GM12878 (cell line): ENCODE measurements around the gene RUNDC1. TPM values are rescaled to one million over a fixed set of nuclear protein-coding genes. Genes with fewer than 3 reads are reported as not detected.

Experiments used
- CBFB ChIP-seq: IDR thresholded peaks from 2 replicates; pipeline ENCODE4 v1.6.1; 2016; ENCODE audit warnings: antibody characterized with exemption, low read depth
- CEBPZ ChIP-seq: fragments of 150-350 bp; IDR thresholded peaks from 2 replicates; pipeline ENCODE4 v1.6.1; 2016; ENCODE audit warnings: low read depth, low read length
- CHD1 ChIP-seq: IDR thresholded peaks from 2 replicates; pipeline ENCODE4 v1.6.1; 2012; ENCODE audit warnings: low read depth, low read length, improper control_type of control experiment
- EED ChIP-seq: sonication (generic); IDR thresholded peaks from 2 replicates; pipeline ENCODE4 v1.6.1; 2016; ENCODE audit warnings: antibody characterized with exemption, low read depth
- EZH2 ChIP-seq: IDR thresholded peaks from 2 replicates; pipeline ENCODE4 v1.6.1; 2012; ENCODE audit warnings: low read depth, mild to moderate bottlenecking, control low read depth, inconsistent platforms, low read length, borderline replicate concordance; ENCODE audit not compliant: control insufficient read depth
- HCFC1 ChIP-seq: fragments of 150-350 bp; IDR thresholded peaks from 2 replicates; pipeline ENCODE4 v1.6.1; 2014; ENCODE audit warnings: low read length
- MXI1 ChIP-seq: fragments of 150-350 bp; IDR thresholded peaks from 2 replicates; pipeline ENCODE4 v1.6.1; 2011; ENCODE audit warnings: low read depth, mild to moderate bottlenecking, inconsistent platforms, low read length, improper control_type of control experiment
- NFYA ChIP-seq: IDR thresholded peaks from 2 replicates; pipeline ENCODE4 v1.6.1; 2011; ENCODE audit warnings: low read depth, mild to moderate bottlenecking, low read length, improper control_type of control experiment, borderline replicate concordance
- NR2F1 ChIP-seq: fragments of 450-650 bp; conservative IDR thresholded peaks from 2 replicates; pipeline ENCODE4 v1.6.1; 2017; ENCODE audit warnings: mild to moderate bottlenecking
- PBX3 ChIP-seq: IDR thresholded peaks from 2 replicates; pipeline ENCODE4 v1.6.1; 2011; ENCODE audit warnings: mild to moderate bottlenecking, low read depth, low read length, moderate library complexity; ENCODE audit not compliant: insufficient replicate concordance
- SKIL ChIP-seq: fragments of 450-650 bp; IDR thresholded peaks from 2 replicates; pipeline ENCODE4 v1.6.1; 2017; ENCODE audit warnings: mild to moderate bottlenecking, low read depth, inconsistent platforms; ENCODE audit not compliant: poor library complexity, severe bottlenecking
- SPI1 ChIP-seq: IDR thresholded peaks from 2 replicates; pipeline ENCODE4 v1.6.1; 2011; ENCODE audit warnings: low read depth, mild to moderate bottlenecking, low read length, moderate library complexity, borderline replicate concordance; ENCODE audit not compliant: insufficient read depth
- TBL1XR1 ChIP-seq: IDR thresholded peaks from 2 replicates; pipeline ENCODE4 v1.6.1; 2012; ENCODE audit warnings: low read depth, low read length, improper control_type of control experiment
- YBX1 ChIP-seq: fragments of 450-650 bp; IDR thresholded peaks from 2 replicates; pipeline ENCODE4 v1.6.1; 2016; ENCODE audit warnings: antibody characterized with exemption
- YY1 ChIP-seq: IDR thresholded peaks from 2 replicates; pipeline ENCODE4 v1.6.1; 2011; ENCODE audit warnings: low read depth, mild to moderate bottlenecking, low read length
- polyA plus RNA-seq, 11 experiments: library from polyadenylated mRNA; depleted of rRNA in 4 of 11; unstranded in 6 of 11; stranded (reverse) in 5 of 11; fragments of >200 nt; fragmentation: Nextera tagmentation in 4 of 11; fragmentation: Illumina TruSeq in 1 of 11; extraction: Ambion mirVana in 4 of 11; extraction: Trizol in 1 of 11; gene quantifications; 1 replicate in 1 of 11; 2 replicates in 10 of 11; pipeline versions ENCODE4 v1.2.1 to v1.2.3, GENCODE V29; 2011 to 2016; ENCODE audit warnings: inconsistent platforms in 2 of 11, missing spikeins in 2 of 11, low read depth in 1 of 11
- total RNA-seq, 4 experiments: library from RNA; depleted of rRNA in 3 of 4; stranded (reverse); fragments of >200 nt in 3 of 4; fragmentation: Illumina TruSeq in 1 of 4; extraction: Trizol in 1 of 4; gene quantifications; 2 replicates each; pipeline versions ENCODE4 v1.2.1 to v1.2.3, GENCODE V29; 2013 to 2021
- TF ChIP-seq, protein P1 (sequence below): fragments of 450-650 bp; conservative IDR thresholded peaks from 2 replicates; pipeline ENCODE4 v1.6.1; 2017; ENCODE audit warnings: mild to moderate bottlenecking, moderate library complexity
- TF ChIP-seq, protein P2 (sequence below): fragments of 450-650 bp; IDR thresholded peaks from 2 replicates; pipeline ENCODE4 v1.6.1; 2016; ENCODE audit warnings: mild to moderate bottlenecking

The RUNDC1 gene
- total and polyA plus RNA-seq, 10 of the 15 experiments (the other 5 are each of a cell fraction or from before 2014, with no cell fraction given), result 2.9 to 15.6 (median 8.2) TPM

DNA sequence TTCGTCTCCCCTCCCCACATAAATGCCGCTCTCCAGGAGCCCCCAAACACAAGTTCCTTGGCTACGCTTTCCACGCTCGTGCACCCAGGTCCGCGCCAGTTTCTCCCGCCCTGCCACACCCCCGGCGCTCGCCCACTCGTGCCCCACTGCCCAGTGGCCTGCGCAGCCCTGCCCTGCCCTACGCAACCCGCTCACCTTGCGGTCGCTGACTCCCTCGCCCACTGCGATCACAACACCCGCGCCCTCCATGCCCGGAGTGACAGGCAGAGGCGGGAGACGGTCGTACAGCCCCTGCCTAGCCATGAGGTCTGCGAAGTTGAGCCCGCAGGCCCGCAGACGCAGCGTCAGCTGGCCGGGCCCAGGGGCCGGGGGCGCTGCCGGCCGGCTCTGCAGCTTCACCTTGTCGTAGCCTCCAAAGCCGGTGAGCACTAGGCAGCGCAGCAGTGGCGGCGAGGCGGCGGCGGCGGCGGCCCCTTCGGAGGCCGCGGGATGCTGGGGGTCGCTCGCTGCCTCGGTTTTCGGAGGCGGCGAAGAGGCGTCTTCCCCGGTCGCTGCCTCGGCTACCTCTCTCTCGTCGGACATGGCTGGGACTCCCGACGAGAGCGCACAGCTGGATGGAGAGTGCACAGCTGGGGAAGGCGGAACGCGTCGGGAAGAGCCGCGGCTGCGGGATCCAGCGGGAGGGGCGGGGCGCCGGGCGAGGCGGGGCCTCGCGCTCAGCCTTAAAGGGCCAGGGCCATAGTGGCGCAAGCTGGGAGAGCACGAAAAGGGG is 41.6 kb downstream of the RUNDC1 start, which contains the start of gene VAT1 (continued):
- peak; percentile 51 for TF ChIP-seq PBX3
- no peak for TF ChIP-seq YY1
- no peak for TF ChIP-seq TBL1XR1
- 0 out of 2 replicates have a peak, but pooled peaks have one; percentile 14 for TF ChIP-seq NR2F1
- TF ChIP-seq EZH2, result no peak
- TF ChIP-seq NFYA, result no peak
- TF ChIP-seq SPI1, result no peak
- no peak for TF ChIP-seq CBFB
- TF ChIP-seq MXI1, result 0 out of 2 replicates have a peak, but pooled peaks have one; percentile 15
- no peak for TF ChIP-seq CEBPZ
- TF ChIP-seq, protein P1, sequence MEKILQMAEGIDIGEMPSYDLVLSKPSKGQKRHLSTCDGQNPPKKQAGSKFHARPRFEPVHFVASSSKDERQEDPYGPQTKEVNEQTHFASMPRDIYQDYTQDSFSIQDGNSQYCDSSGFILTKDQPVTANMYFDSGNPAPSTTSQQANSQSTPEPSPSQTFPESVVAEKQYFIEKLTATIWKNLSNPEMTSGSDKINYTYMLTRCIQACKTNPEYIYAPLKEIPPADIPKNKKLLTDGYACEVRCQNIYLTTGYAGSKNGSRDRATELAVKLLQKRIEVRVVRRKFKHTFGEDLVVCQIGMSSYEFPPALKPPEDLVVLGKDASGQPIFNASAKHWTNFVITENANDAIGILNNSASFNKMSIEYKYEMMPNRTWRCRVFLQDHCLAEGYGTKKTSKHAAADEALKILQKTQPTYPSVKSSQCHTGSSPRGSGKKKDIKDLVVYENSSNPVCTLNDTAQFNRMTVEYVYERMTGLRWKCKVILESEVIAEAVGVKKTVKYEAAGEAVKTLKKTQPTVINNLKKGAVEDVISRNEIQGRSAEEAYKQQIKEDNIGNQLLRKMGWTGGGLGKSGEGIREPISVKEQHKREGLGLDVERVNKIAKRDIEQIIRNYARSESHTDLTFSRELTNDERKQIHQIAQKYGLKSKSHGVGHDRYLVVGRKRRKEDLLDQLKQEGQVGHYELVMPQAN, result peak; percentile 61
- TF ChIP-seq, protein P2, sequence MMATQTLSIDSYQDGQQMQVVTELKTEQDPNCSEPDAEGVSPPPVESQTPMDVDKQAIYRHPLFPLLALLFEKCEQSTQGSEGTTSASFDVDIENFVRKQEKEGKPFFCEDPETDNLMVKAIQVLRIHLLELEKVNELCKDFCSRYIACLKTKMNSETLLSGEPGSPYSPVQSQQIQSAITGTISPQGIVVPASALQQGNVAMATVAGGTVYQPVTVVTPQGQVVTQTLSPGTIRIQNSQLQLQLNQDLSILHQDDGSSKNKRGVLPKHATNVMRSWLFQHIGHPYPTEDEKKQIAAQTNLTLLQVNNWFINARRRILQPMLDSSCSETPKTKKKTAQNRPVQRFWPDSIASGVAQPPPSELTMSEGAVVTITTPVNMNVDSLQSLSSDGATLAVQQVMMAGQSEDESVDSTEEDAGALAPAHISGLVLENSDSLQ, result peak; percentile 78
- TF ChIP-seq HCFC1, result no peak
- no peak for TF ChIP-seq YBX1
- TF ChIP-seq CHD1, result no peak
- no peak for TF ChIP-seq SKIL
- TF ChIP-seq EED, result 0 out of 2 replicates have a peak, but pooled peaks have one; percentile 13
